ENCODE measurements around the gene SP100. TPM values are rescaled to one million over a fixed set of nuclear protein-coding genes. Genes with fewer than 3 reads are reported as not detected.

Gene SP100
- total and polyA plus RNA-seq, 2 of the 8 experiments (the other 6 are each of a cell fraction or from before 2014, with no cell fraction given): 0.06 to 1.1 TPM

GRCh38 chr2:230443541-230443940 is 27.5 kb downstream of the SP100 start:
- Histone ChIP-seq H2BK5ac (ENCODE audit: low read depth, low read length) (no peak overlapping the region), H3K23me2 (ENCODE audit: low read depth, low read length) (no peaks in the 10 kb centered on the region), H3K79me2 (ENCODE audit: control insufficient read depth in 1 of 2, insufficient read depth in 2 of 2, low read length in 2 of 2) (no peaks in the 10 kb centered on the region), H3K9ac (replicated peaks in 1 of 4; ENCODE audit: extremely low read depth in 1 of 4, low read depth in 3 of 4, low read length in 3 of 4) (no peak overlapping the region), H3K79me1 (ENCODE audit: low read depth, low read length) (no peaks in the 10 kb centered on the region), H3K4ac (replicated peaks; ENCODE audit: insufficient read length, low read depth, low read length) (no peak overlapping the region), H2BK20ac (ENCODE audit: low read length) (no peak overlapping the region), H2BK12ac (ENCODE audit: low read depth, low read length) (no peak overlapping the region), H3K23ac (ENCODE audit: insufficient read length) (no peak overlapping the region), H3K27me3 (replicated peaks in 1 of 4; ENCODE audit: control insufficient read depth in 3 of 4, extremely low read depth in 1 of 4, insufficient read depth in 3 of 4, low read length in 3 of 4) (no peaks in the 10 kb centered on the region), H2BK120ac (replicated peaks; ENCODE audit: low read depth, low read length) (no peak overlapping the region), H3K4me1 (replicated peaks in 1 of 4; ENCODE audit: control insufficient read depth in 3 of 4, insufficient read depth in 4 of 4, low read length in 3 of 4) (no peaks in the 10 kb centered on the region; a peak in 1 of 7 replicates), H3K36me3 (ENCODE audit: control insufficient read depth in 2 of 4, insufficient read depth in 4 of 4, low read length in 3 of 4) (no peaks in the 10 kb centered on the region), H4K5ac (ENCODE audit: insufficient read length, low read depth, low read length) (no peak overlapping the region), H4K8ac (ENCODE audit: extremely low read depth, insufficient read depth, low read length) (no peak overlapping the region), H3K27ac (ENCODE audit: low read depth, low read length) (no peak overlapping the region), H4K20me1 (replicated peaks in 1 of 2; ENCODE audit: control insufficient read depth in 1 of 2, insufficient read depth in 2 of 2, low read length in 2 of 2) (no peaks in the 10 kb centered on the region), H2AFZ (ENCODE audit: low read length) (no peak overlapping the region), H4K91ac (replicated peaks; ENCODE audit: insufficient read length, low read length) (no peak overlapping the region), H2BK15ac (ENCODE audit: low read length) (no peak overlapping the region), H3K14ac (ENCODE audit: insufficient read length) (no peak overlapping the region), H3K18ac (ENCODE audit: extremely low read depth, low read length) (no peak overlapping the region), H3K4me2 (ENCODE audit: insufficient read depth in 1 of 2, low read depth in 2 of 2, low read length in 2 of 2) (no peak overlapping the region), H3K9me3 (ENCODE audit: insufficient read depth in 2 of 2, low read depth in 1 of 2, low read length in 1 of 2) (no peaks in the 10 kb centered on the region), H3K56ac (replicated peaks; ENCODE audit: insufficient read length, low read depth, low read length) (no peak overlapping the region), H2AK5ac (ENCODE audit: low read depth, low read length) (no peak overlapping the region), H3K4me3 (ENCODE audit: extremely low read depth in 1 of 4, insufficient read depth in 2 of 4, low read depth in 3 of 4, low read length in 4 of 4) (no peak overlapping the region)
- CTCF ChIA-PET (ENCODE audit: partially characterized antibody): no interaction called here
- WGBS, 2 experiments (ENCODE audit: extremely low coverage in 1 of 2, insufficient coverage in 1 of 2, insufficient read length in 1 of 2, insufficient replicate concordance in 2 of 2, low coverage in 1 of 2, low lambda C conversion rate in 2 of 2, missing lambda C conversion rate in 1 of 2): 95% methylated on average over 2 of the region's 2 CpGs; no CpG with 5 or more reads in 1 of the 2 experiments
- no peak for TF ChIP-seq TAF1 (IDR thresholded peaks at IDR 0.05; ENCODE audit: low read depth, low read length)
- TF ChIP-seq GABPA (IDR thresholded peaks at IDR 0.05; ENCODE audit: borderline replicate concordance, insufficient read depth, low read length): no peak
- no peak for TF ChIP-seq KDM5A (IDR thresholded peaks at IDR 0.05; ENCODE audit: low read length)
- no peak for TF ChIP-seq POLR2A (IDR thresholded peaks at IDR 0.05; ENCODE audit: control extremely low read depth in 1 of 2, low read depth in 2 of 2, low read length in 2 of 2)
- no peak for TF ChIP-seq SP2 (IDR thresholded peaks at IDR 0.05; ENCODE audit: low read length)
- TF ChIP-seq NANOG (IDR thresholded peaks at IDR 0.05; ENCODE audit: insufficient read depth, low read depth, low read length, poor library complexity, severe bottlenecking): no peak
- TF ChIP-seq CREB1 (IDR thresholded peaks at IDR 0.05): no peak
- no peak for DNase-seq (ENCODE audit: low read depth in 1 of 2, low spot score in 2 of 2)
- POLR2A ChIA-PET (ENCODE audit: partially characterized antibody): no interaction called here
- no peak for FAIRE-seq
